Endothelial cell (in vitro differentiated cells): Measurements from ENCODE around the gene B4GALNT3. TPM values are rescaled to one million over a fixed set of nuclear protein-coding genes. Genes with fewer than 3 reads are reported as not detected.

Source experiments
- DNase-seq: peaks from one replicate; pipeline ENCODE4 v3.0.0; 2021; ENCODE audit warnings: low spot score
- H3K27ac Mint-ChIP-seq: one replicate; pipeline ENCODE4 v1.8.0; 2021; ENCODE audit warnings: mixed read lengths, inconsistent platforms; ENCODE audit not compliant: unreplicated experiment
- H3K27me3 Mint-ChIP-seq: one replicate; pipeline ENCODE4 v1.8.0; 2021; ENCODE audit warnings: mild to moderate bottlenecking, moderate library complexity, mixed read lengths, inconsistent platforms; ENCODE audit not compliant: unreplicated experiment
- H3K36me3 Mint-ChIP-seq: one replicate; pipeline ENCODE4 v1.8.0; 2021; ENCODE audit warnings: mild to moderate bottlenecking, low read depth, mixed read lengths, inconsistent platforms; ENCODE audit not compliant: unreplicated experiment
- H3K4me1 Mint-ChIP-seq: one replicate; pipeline ENCODE4 v1.8.0; 2021; ENCODE audit warnings: mild to moderate bottlenecking, mixed read lengths, inconsistent platforms; ENCODE audit not compliant: unreplicated experiment
- H3K4me3 Mint-ChIP-seq: one replicate; pipeline ENCODE4 v1.8.0; 2021; ENCODE audit warnings: mild to moderate bottlenecking, mixed read lengths, inconsistent platforms; ENCODE audit not compliant: unreplicated experiment
- H3K9me3 Mint-ChIP-seq: one replicate; pipeline ENCODE4 v1.8.0; 2021; ENCODE audit warnings: mixed read lengths, inconsistent platforms; ENCODE audit not compliant: unreplicated experiment
- total RNA-seq: library from RNA; stranded (reverse); fragmentation: NEBNext Ultra II Directional; extraction: Animal tissue kit (Norgen Biotek cat#: 25700); gene quantifications from one replicate; pipeline ENCODE4 v1.2.1, GENCODE V29; 2021; ENCODE audit not compliant: unreplicated experiment
- TF ChIP-seq, protein P1 (sequence below): fragments of 200-600 bp; sonication (generic); IDR thresholded peaks from one replicate; pipeline ENCODE4 v1.5.0; 2021; ENCODE audit warnings: antibody characterized with exemption; ENCODE audit not compliant: unreplicated experiment

Gene B4GALNT3
- total RNA-seq, 1 donor from 2014 or later, result 4.2 TPM

DNA sequence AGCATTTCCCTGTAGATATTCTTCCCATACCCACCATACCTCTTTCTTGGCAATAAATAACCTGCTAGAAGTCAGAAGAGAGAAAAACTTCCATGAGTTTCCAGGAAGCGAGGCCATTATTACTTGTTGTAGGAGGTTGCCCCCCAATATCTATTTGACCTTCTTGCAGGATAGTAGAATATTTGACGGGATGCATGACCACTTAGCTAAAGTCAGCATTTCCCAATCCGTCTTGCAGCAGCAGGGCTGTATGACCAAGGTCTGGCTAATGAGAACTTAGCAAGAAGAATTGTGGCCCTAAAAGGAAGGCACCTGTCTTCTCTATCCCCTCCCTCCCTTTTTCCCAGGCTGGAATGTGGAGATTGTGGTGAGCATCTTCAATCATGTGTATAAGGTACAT is 152.0 kb downstream of the B4GALNT3 start:
- Mint-ChIP-seq H3K4me1 (peaks cover 58% of the 10 kb centered on the region), H3K36me3 (no peaks in the 10 kb centered on the region), H3K9me3 (no peaks in the 10 kb centered on the region), H3K4me3 (no peak overlapping the region), H3K27me3 (peaks cover 9% of the 10 kb centered on the region), H3K27ac (no peak overlapping the region)
- TF ChIP-seq, protein P1, sequence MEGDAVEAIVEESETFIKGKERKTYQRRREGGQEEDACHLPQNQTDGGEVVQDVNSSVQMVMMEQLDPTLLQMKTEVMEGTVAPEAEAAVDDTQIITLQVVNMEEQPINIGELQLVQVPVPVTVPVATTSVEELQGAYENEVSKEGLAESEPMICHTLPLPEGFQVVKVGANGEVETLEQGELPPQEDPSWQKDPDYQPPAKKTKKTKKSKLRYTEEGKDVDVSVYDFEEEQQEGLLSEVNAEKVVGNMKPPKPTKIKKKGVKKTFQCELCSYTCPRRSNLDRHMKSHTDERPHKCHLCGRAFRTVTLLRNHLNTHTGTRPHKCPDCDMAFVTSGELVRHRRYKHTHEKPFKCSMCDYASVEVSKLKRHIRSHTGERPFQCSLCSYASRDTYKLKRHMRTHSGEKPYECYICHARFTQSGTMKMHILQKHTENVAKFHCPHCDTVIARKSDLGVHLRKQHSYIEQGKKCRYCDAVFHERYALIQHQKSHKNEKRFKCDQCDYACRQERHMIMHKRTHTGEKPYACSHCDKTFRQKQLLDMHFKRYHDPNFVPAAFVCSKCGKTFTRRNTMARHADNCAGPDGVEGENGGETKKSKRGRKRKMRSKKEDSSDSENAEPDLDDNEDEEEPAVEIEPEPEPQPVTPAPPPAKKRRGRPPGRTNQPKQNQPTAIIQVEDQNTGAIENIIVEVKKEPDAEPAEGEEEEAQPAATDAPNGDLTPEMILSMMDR, result no peak
- no peak for DNase-seq

- Mint-ChIP-seq H3K4me1 (peaks cover 56% of the 10 kb centered on the region), H3K27me3 (peaks cover 9% of the 10 kb centered on the region), H3K4me3 (no peak overlapping the region), H3K36me3 (no peaks in the 10 kb centered on the region), H3K27ac (no peak overlapping the region), H3K9me3 (no peaks in the 10 kb centered on the region)
- TF ChIP-seq, protein P1, result no peak
- DNase-seq, result no peak
Measured at GRCh38 chr12:612293-612692, 152.6 kb downstream of the B4GALNT3 start.

DNA sequence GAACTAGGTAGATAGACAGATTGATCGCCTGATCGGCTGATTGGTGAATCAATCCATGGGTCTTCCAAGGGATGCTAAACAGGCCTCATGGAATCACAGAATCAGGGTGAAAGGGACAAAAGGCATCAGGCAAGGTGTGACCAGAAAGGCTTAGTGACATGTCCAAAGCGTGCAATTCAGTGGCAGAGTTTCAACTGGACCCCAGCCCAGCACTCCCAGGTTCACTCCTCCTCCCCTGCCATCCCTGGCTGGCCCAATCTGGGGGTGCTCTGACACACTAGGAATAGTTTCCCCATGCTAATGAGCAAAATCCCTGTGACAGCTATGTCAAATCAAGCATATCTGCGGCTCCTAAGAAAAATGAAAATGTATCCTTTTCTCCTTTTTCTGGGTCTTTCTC is 153.1 kb downstream of the B4GALNT3 start:
- TF ChIP-seq, protein P1, result no peak
- H3K4me1 Mint-ChIP-seq, result peaks cover 56% of the 10 kb centered on the region
- no peaks in the 10 kb centered on the region for H3K36me3 Mint-ChIP-seq
- no peak overlapping the region for H3K27ac Mint-ChIP-seq
- DNase-seq, result no peak
- H3K4me3 Mint-ChIP-seq, result no peak overlapping the region
- peaks cover 5% of the 10 kb centered on the region for H3K27me3 Mint-ChIP-seq
- no peaks in the 10 kb centered on the region for H3K9me3 Mint-ChIP-seq

Other genes starting within 250 kb of the B4GALNT3 start
- 0.26 TPM for gene SLC6A12, start 245.8 kb upstream of the B4GALNT3 start, total RNA-seq
- 0.90 TPM for gene SLC6A13, start 197.1 kb upstream of the B4GALNT3 start, total RNA-seq
- 86.3 TPM for gene KDM5A, start 70.6 kb upstream of the B4GALNT3 start, total RNA-seq
- 13.3 TPM for gene CCDC77, start 58.3 kb upstream of the B4GALNT3 start, total RNA-seq
- gene NINJ2, start 203.5 kb downstream of the B4GALNT3 start, total RNA-seq, result 2.3 TPM